CD4-positive, alpha-beta memory T cell (primary cell): ENCODE measurements around the gene GALC. TPM values are rescaled to one million over a fixed set of nuclear protein-coding genes. Genes with fewer than 3 reads are reported as not detected.
A peak's percentile ranks its signal among the peaks of the same experiment; 100 is the strongest.

Source experiments
- CTCF ChIA-PET: fragments of 350-600 bp; sonication (Branson Sonifier 250); formaldehyde crosslinking; loops from one replicate; lab custom pipeline; 2021; ENCODE audit warnings: inconsistent platforms; ENCODE audit not compliant: partially characterized antibody; lab: Charles Lee
- POLR2A ChIA-PET: fragments of 350-600 bp; sonication (Branson Sonifier 250); formaldehyde crosslinking; loops from one replicate; lab custom pipeline; 2021; ENCODE audit not compliant: partially characterized antibody; lab: Charles Lee
- DNase-seq, 5 donors: peaks; one replicate each; pipeline versions ENCODE4 v3.0.0 to v3.0.0-alpha.2; 2020 to 2022; ENCODE audit warnings: mixed read lengths in 1 of 5
- H3K27ac ChIP-seq: one replicate; pipeline ENCODE4 v1.7.0; 2013; ENCODE audit warnings: low read depth, low read length
- H3K27me3 ChIP-seq: 2 replicates; pipeline ENCODE4 v1.7.0; 2013; ENCODE audit warnings: mild to moderate bottlenecking, low read length, moderate library complexity; ENCODE audit not compliant: insufficient read depth
- H3K36me3 ChIP-seq: 2 replicates; pipeline ENCODE4 v1.7.0; 2013; ENCODE audit warnings: mild to moderate bottlenecking, low read length, moderate library complexity; ENCODE audit not compliant: insufficient read depth
- H3K4me1 ChIP-seq: 2 replicates; pipeline ENCODE4 v1.7.0; 2013; ENCODE audit warnings: mild to moderate bottlenecking, low read length, moderate library complexity; ENCODE audit not compliant: insufficient read depth
- H3K4me3 ChIP-seq, 2 donors: one replicate each; pipeline ENCODE4 v1.7.0; 2013; ENCODE audit warnings: low read length in 2 of 2, mild to moderate bottlenecking in 1 of 2
- H3K9me3 ChIP-seq, 2 donors: one replicate each; pipeline ENCODE4 v1.7.0; 2013; ENCODE audit warnings: low read length in 2 of 2, control low read depth in 1 of 2; ENCODE audit not compliant: control insufficient read depth in 1 of 2
- H3K27ac Mint-ChIP-seq, 7 donors: one replicate each; pipeline ENCODE4 v1.8.0; 2020 to 2021; ENCODE audit warnings: mixed read lengths in 7 of 7, mild to moderate bottlenecking in 6 of 7, inconsistent platforms in 3 of 7, moderate library complexity in 3 of 7
- H3K27me3 Mint-ChIP-seq, 2 donors: one replicate each; pipeline ENCODE4 v1.8.0; 2020 to 2021; ENCODE audit warnings: mixed read lengths in 2 of 2
- H3K36me3 Mint-ChIP-seq, 2 donors: one replicate each; pipeline ENCODE4 v1.8.0; 2020 to 2021; ENCODE audit warnings: mixed read lengths in 2 of 2, inconsistent platforms in 1 of 2, mild to moderate bottlenecking in 1 of 2
- H3K4me1 Mint-ChIP-seq, 4 donors: one replicate each; pipeline ENCODE4 v1.8.0; 2020 to 2021; ENCODE audit warnings: mixed read lengths in 4 of 4, mild to moderate bottlenecking in 1 of 4
- H3K4me3 Mint-ChIP-seq, 8 donors: one replicate each; pipeline ENCODE4 v1.8.0; 2020 to 2021; ENCODE audit warnings: mixed read lengths in 8 of 8, mild to moderate bottlenecking in 7 of 8, moderate library complexity in 6 of 8, inconsistent platforms in 3 of 8
- H3K9me3 Mint-ChIP-seq, 8 donors: one replicate each; pipeline ENCODE4 v1.8.0; 2020 to 2021; ENCODE audit warnings: mixed read lengths in 8 of 8, mild to moderate bottlenecking in 5 of 8, inconsistent platforms in 3 of 8, moderate library complexity in 1 of 8
- intact Hi-C: fragments of 100-400 bp; cut with micrococcal nuclease; formaldehyde crosslinking; loops from one replicate; pipeline ENCODE4 v1.15.1; 2023
- polyA plus RNA-seq, 2 donors: library from polyadenylated mRNA; unstranded; fragments of 300-500 nt; fragmentation: Illumina TruSeq; gene quantifications; one replicate each; pipeline ENCODE4 v1.2.3, GENCODE V29; 2021
- total RNA-seq, 2 experiments: library from RNA; stranded (reverse); gene quantifications; one replicate each; pipeline ENCODE4 v1.2.3, GENCODE V29; 2021

The GALC gene
- total and polyA plus RNA-seq, 4 experiments from 2014 or later, result 23.4 to 28.7 (median 27.3) TPM

DNA sequence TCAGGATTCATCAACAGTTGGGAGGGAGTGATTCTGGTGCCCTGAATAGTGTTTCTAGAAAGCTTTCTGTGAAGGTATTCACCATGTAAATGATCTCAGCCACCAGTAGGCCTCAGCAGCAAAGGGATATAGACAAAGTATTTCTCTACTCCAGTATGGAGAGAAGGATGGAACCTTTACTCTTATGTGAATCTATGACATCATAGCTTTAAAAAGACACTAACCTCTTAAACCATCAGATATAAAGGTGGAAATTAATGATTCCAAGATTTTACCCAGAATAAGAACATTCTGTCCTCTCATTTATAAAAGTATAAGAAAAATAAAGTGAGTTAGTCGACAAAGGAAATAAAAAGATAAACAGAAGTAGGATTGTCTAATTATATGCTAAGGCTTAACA, 16.5 kb upstream of the GALC start:
- Mint-ChIP-seq H3K27me3 (no peaks in the 10 kb centered on the region), H3K4me3 (peak overlapping the region; percentile 51 to 90 (median 80)), H3K4me1 (peaks cover 55 to 85% (median 65%) of the 10 kb centered on the region in 4 donors), H3K9me3 (no peaks in the 10 kb centered on the region), H3K27ac (peak overlapping the region; percentile 67 to 99 (median 94)), H3K36me3 (peaks cover 40 to 59% of the 10 kb centered on the region in 2 donors)
- H3K4me3 ChIP-seq, result no peak overlapping the region
- H3K27me3 ChIP-seq, result no peaks in the 10 kb centered on the region
- peaks cover 12% of the 10 kb centered on the region for H3K36me3 ChIP-seq
- POLR2A ChIA-PET, result interaction anchor here (0.7 to 2.4 kb wide), 3 partner anchors 15 to 17 kb away, joined by 5 to 13 read pairs (median 8); partner anchors contain the start of gene GALC
- no peak for DNase-seq
- peak overlapping the region; percentile 49 for H3K27ac ChIP-seq
- H3K9me3 ChIP-seq, result no peaks in the 10 kb centered on the region
- peaks cover 68% of the 10 kb centered on the region for H3K4me1 ChIP-seq
- intact Hi-C loops, result loop anchor here (5.0 kb wide), 1 partner anchor 548 kb away; the partner anchor contains the start of gene PTPN21
- CTCF ChIA-PET, result interaction anchor here (0.9 to 1.7 kb wide), 6 partner anchors 10 to 180 kb away, joined by 3 to 8 read pairs (median 3); no protein-coding TSS in a partner anchor

DNA sequence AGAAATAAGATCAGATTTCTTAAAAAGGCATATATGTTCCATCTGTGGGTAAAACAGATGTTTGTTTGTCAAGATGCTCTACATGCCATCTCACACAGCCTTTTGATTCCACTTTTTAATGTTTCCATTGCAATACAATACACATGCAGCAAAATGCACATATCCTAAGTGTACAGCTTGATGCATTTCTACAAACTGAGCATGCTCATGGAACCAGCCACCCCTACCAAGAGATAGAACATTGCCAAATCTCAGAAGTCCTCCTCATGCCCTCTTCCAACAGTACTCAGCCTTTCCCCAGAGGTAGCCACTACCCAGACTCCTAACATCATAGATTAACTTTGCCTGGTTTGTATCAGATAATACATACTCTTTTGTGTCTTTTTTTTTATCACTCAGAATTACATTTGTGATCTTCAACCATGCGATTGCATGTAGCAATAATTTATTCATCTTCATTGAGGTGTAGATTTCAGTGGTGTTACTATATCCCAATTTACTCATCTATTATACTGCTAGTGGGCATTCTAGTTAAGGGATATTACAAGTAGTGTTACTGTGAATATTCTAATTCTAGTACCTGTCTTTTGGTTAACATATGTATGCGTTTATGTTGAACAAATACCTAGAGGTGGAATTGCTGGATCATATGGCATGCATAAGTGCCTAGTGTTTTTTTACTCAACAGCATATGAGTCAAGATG, 15.2 kb upstream of the GALC start:
- Mint-ChIP-seq H3K27ac (peak overlapping the region; percentile 67 to 99 (median 94)), H3K4me1 (peaks cover 51 to 80% (median 60%) of the 10 kb centered on the region in 4 donors), H3K9me3 (no peaks in the 10 kb centered on the region), H3K4me3 (peak overlapping the region; percentile 51 to 90 (median 82)), H3K27me3 (no peaks in the 10 kb centered on the region), H3K36me3 (peaks cover 34 to 53% of the 10 kb centered on the region in 2 donors)
- Histone ChIP-seq H3K4me3 (no peak overlapping the region), H3K27ac (peak overlapping the region; percentile 49), H3K36me3 (peaks cover 12% of the 10 kb centered on the region), H3K9me3 (no peaks in the 10 kb centered on the region), H3K4me1 (peaks cover 61% of the 10 kb centered on the region), H3K27me3 (no peaks in the 10 kb centered on the region)
- no peak for DNase-seq
- intact Hi-C loops, result loop anchor here (5.0 kb wide), 1 partner anchor 549 kb away; the partner anchor contains the start of gene PTPN21
- CTCF ChIA-PET, result interaction anchor here (1.1 to 2.2 kb wide), 3 partner anchors 11 to 161 kb away, joined by 3 to 8 read pairs (median 7); partner anchors contain the start of gene GALC
- POLR2A ChIA-PET, result interaction anchor here (2.0 to 4.4 kb wide), 3 partner anchors 16 to 56 kb away, joined by 8 to 41 read pairs (median 13); partner anchors contain the start of gene GALC

DNA sequence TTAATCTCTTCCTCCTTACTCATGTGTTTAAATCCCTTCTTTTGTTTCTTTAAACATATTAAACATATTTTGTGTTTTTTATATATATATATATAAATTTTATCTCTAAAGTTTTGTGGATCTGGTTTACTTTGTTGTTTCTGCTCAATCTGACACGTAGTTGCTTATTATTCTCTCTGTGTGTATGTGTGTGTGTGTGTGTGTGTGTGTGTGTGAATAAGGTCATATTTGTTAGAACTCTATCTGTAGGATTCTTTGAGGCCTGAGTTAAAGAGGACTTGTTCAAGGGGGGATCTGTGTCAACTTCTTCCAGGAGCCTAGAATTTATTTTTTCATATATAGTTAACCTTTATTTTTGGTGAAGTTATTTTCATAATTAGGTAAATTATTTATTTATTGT, 14.6 kb upstream of the GALC start:
- Mint-ChIP-seq H3K4me3 (peak overlapping the region; percentile 74 to 94 (median 82)), H3K4me1 (peaks cover 51 to 81% (median 61%) of the 10 kb centered on the region in 4 donors), H3K27ac (peak overlapping the region; percentile 83 to 99 (median 94)), H3K27me3 (no peaks in the 10 kb centered on the region), H3K36me3 (peaks cover 34 to 52% of the 10 kb centered on the region in 2 donors), H3K9me3 (no peaks in the 10 kb centered on the region)
- Histone ChIP-seq H3K4me1 (peaks cover 59% of the 10 kb centered on the region), H3K9me3 (no peaks in the 10 kb centered on the region), H3K27me3 (no peaks in the 10 kb centered on the region), H3K4me3 (no peak overlapping the region), H3K27ac (peak overlapping the region; percentile 49), H3K36me3 (peaks cover 12% of the 10 kb centered on the region)
- ChIA-PET CTCF (interaction anchor here (1.9 to 3.7 kb wide), 3 partner anchors 12 to 61 kb away, joined by 3 to 15 read pairs (median 7); partner anchors contain the start of gene GALC), POLR2A (interaction anchor here (1.6 to 6.8 kb wide), 5 partner anchors 8 to 55 kb away, joined by 5 to 207 read pairs (median 14); partner anchors contain the start of gene GALC)
- no peak for DNase-seq
- intact Hi-C loops, result loop anchor here (5.0 kb wide), 1 partner anchor 550 kb away; the partner anchor contains the start of gene PTPN21

DNA sequence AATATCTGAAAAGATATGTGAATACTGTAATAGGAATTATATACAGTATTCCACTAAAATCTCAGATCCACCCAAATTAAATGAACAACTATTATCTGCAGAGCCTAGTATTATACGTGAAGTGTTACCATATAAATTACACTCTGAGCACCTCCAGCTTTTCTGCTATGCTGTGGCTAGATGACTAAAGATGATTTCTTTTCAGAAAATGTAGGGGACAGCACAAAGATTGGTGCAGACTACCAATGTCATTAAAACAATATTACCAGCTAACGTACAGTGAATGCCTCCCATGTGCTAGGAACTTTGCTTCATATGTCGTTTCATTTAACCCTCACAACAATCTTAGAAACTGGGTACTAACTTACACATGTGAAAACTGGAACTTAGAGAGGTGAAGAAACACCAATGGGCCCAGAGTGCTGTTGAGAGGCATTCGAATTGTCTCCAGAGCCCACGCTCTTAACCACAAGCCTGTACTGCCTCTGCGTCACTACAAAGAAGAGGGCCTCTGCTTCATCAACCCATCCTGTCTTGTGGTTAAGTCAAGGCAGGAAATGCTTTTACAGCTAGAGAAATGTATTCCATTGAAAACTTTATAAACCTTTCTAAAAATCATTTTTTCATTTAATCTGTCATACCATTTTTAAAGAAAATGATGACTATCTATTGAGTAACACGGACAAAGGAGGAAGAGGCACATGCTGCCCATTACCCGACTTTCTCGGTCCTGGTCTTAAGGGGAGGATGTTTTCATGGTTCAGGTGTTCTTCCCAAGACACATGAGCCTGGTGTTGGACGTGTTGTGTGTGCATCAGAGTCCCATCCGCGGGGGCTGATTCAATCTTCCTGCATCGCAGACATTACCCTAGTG, 13.2 kb upstream of the GALC start:
- peak overlapping the region; percentile 77 to 97 (median 88) for H3K4me3 Mint-ChIP-seq
- H3K36me3 Mint-ChIP-seq, result peaks cover 22 to 38% of the 10 kb centered on the region in 2 donors

DNA sequence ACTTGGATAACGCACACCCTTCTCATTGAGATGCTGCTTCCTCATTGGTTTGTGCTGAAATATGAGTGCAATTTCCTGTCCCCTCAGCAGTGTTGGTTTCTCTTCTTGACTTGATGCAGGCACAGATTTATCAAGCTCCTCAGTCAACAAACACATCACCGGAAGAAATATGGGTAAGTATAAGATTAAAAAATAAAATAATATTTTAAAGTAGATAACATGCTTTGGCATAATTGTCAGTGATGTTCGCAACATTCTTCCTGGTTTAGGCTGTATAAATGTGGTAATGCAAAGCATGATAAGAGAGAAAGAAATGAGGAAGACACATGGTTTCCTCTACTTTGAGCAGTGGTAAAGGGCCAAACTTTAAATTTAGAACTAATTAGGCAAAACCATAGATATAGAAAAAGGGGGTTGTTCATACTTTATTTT, 12.1 kb upstream of the GALC start, which contains the start of gene GPR65:
TSS of gene GPR65 (plus strand) at position 86 of the 432 bp plus-strand sequence. CDS start 5,713 bp downstream, outside the sequence.
- Mint-ChIP-seq H3K36me3 (peaks cover 11 to 26% of the 10 kb centered on the region in 2 donors), H3K4me1 (peaks cover 33 to 62% (median 42%) of the 10 kb centered on the region in 4 donors), H3K27ac (peak within 1 kb of the TSS; percentile 97 to 99 (median 99)), H3K4me3 (peak within 1 kb of the TSS; percentile 83 to 97 (median 88)), H3K27me3 (no peaks in the 10 kb centered on the region), H3K9me3 (no peaks in the 10 kb centered on the region)
- Histone ChIP-seq H3K27me3 (no peaks in the 10 kb centered on the region), H3K4me1 (peaks cover 44% of the 10 kb centered on the region), H3K27ac (peak within 1 kb of the TSS; percentile 88), H3K36me3 (no peaks in the 10 kb centered on the region), H3K9me3 (no peaks in the 10 kb centered on the region), H3K4me3 (peak within 1 kb of the TSS; percentile 49 to 73)
- intact Hi-C loops, result loop anchor here (2.0 to 5.0 kb wide), 2 partner anchors 60 to 552 kb away; partner anchors contain the start of gene PTPN21
- peak; percentile 67 to 80 (median 74) for DNase-seq
- ChIA-PET POLR2A (interaction anchor here (0.6 to 6.8 kb wide), 16 partner anchors 13 to 1411 kb away, joined by 3 to 207 read pairs (median 4); partner anchors contain the start of gene GALC), CTCF (interaction anchor here (1.0 to 3.7 kb wide), 7 partner anchors 10 to 163 kb away, joined by 3 to 15 read pairs (median 6); partner anchors contain the start of gene GALC)

More for the DNA sequence above, 13.2 kb upstream of the GALC start:
- H3K27me3 Mint-ChIP-seq, result no peaks in the 10 kb centered on the region
- no peaks in the 10 kb centered on the region for H3K9me3 ChIP-seq
- ChIA-PET CTCF (interaction anchor here (1.1 to 3.7 kb wide), 7 partner anchors 11 to 183 kb away, joined by 3 to 15 read pairs (median 6); partner anchors contain the start of gene GALC), POLR2A (interaction anchor here (0.6 to 6.8 kb wide), 19 partner anchors 10 to 1410 kb away, joined by 3 to 207 read pairs (median 4); partner anchors contain the start of gene GALC)
- peak overlapping the region; percentile 97 to 99 (median 99) for H3K27ac Mint-ChIP-seq
- no peaks in the 10 kb centered on the region for H3K9me3 Mint-ChIP-seq
- H3K4me1 Mint-ChIP-seq, result peaks cover 42 to 74% (median 54%) of the 10 kb centered on the region in 4 donors
- intact Hi-C loops, result loop anchor here (1.0 to 5.0 kb wide), 4 partner anchors 13 to 551 kb away; partner anchors contain the start of genes GALC and PTPN21
- DNase-seq, result peak; percentile 82 to 92 (median 87)
- H3K4me3 ChIP-seq, result peak overlapping the region; percentile 49 to 73
- peak overlapping the region; percentile 88 for H3K27ac ChIP-seq
- peaks cover 56% of the 10 kb centered on the region for H3K4me1 ChIP-seq
- H3K27me3 ChIP-seq, result no peaks in the 10 kb centered on the region
- H3K36me3 ChIP-seq, result peaks cover 6% of the 10 kb centered on the region
